WTC11 (cell line): ENCODE results near the gene AFP. TPM values are rescaled to one million over a fixed set of nuclear protein-coding genes. Genes with fewer than 3 reads are reported as not detected.

Experiments
- ATAC-seq: fragments of 200-7000 bp; cut with Tn5 transposase; 2 replicates; pipeline ENCODE4 v1.10.0; 2021; ENCODE audit warnings: mild to moderate bottlenecking, moderate library complexity
- CTCF ChIA-PET: fragments of 300-600 bp; sonication (Branson Sonifier 250); formaldehyde crosslinking; loops from one replicate; lab custom pipeline; 2021; ENCODE audit warnings: antibody characterized with exemption; lab: Charles Lee
- POLR2A ChIA-PET: fragments of 350-600 bp; sonication (Branson Sonifier 250); formaldehyde crosslinking; loops from one replicate; lab custom pipeline; 2021; ENCODE audit warnings: antibody characterized with exemption; lab: Charles Lee
- DNase-seq: peaks from one replicate; pipeline ENCODE4 v3.0.0; 2021; ENCODE audit warnings: low spot score
- H3K27ac Mint-ChIP-seq: 2 replicates; pipeline ENCODE4 v1.8.0; 2021; ENCODE audit warnings: mixed read lengths
- H3K27me3 Mint-ChIP-seq: 2 replicates; pipeline ENCODE4 v1.8.0; 2021; ENCODE audit warnings: low read depth, mild to moderate bottlenecking, moderate library complexity, mixed read lengths
- H3K36me3 Mint-ChIP-seq: 2 replicates; pipeline ENCODE4 v1.8.0; 2021; ENCODE audit warnings: mixed read lengths
- H3K4me1 Mint-ChIP-seq: 2 replicates; pipeline ENCODE4 v1.8.0; 2022; ENCODE audit warnings: mixed read lengths
- H3K4me3 Mint-ChIP-seq: 2 replicates; pipeline ENCODE4 v1.8.0; 2021; ENCODE audit warnings: mild to moderate bottlenecking, moderate library complexity, mixed read lengths
- H3K9me3 Mint-ChIP-seq: 2 replicates; pipeline ENCODE4 v1.8.0; 2021; ENCODE audit warnings: mixed read lengths
- AR ChIP-seq: fragments of 250-450 bp; sonication (Bioruptor Pico); IDR thresholded peaks from 2 replicates; pipeline ENCODE4 v1.9.0; 2021; ENCODE audit warnings: mild to moderate bottlenecking
- CBFB ChIP-seq: sonication (generic); formaldehyde crosslinking; IDR thresholded peaks from 2 replicates; pipeline ENCODE4 v1.8.1; 2022; ENCODE audit warnings: mild to moderate bottlenecking, low read depth, missing genetic modification reagents
- CTCF ChIP-seq: fragments of 200-600 bp; IDR thresholded peaks from 2 replicates; pipeline ENCODE4 v1.8.0; 2022; ENCODE audit warnings: antibody characterized with exemption
- E2F4 ChIP-seq: sonication (generic); formaldehyde crosslinking; IDR thresholded peaks from 2 replicates; pipeline ENCODE4 v1.8.1; 2022; ENCODE audit warnings: low read depth, mild to moderate bottlenecking, moderate library complexity, missing genetic modification reagents, borderline replicate concordance
- EMX1 ChIP-seq: fragments of 250-450 bp; sonication (Bioruptor Pico); IDR thresholded peaks from 2 replicates; pipeline ENCODE4 v1.8.0; 2021; ENCODE audit warnings: mild to moderate bottlenecking
- FOXJ3 ChIP-seq: sonication (generic); formaldehyde crosslinking; IDR thresholded peaks from 2 replicates; pipeline ENCODE4 v1.9.0; 2021; ENCODE audit warnings: missing genetic modification reagents, mild to moderate bottlenecking, borderline replicate concordance
- FOXP1 ChIP-seq: sonication (generic); formaldehyde crosslinking; IDR thresholded peaks from 2 replicates; pipeline ENCODE4 v1.8.0; 2022; ENCODE audit warnings: missing genetic modification reagents, mild to moderate bottlenecking, moderate library complexity, borderline replicate concordance
- IRF2 ChIP-seq: sonication (generic); formaldehyde crosslinking; IDR thresholded peaks from 2 replicates; pipeline ENCODE4 v1.8.0; 2022; ENCODE audit warnings: low read depth, missing genetic modification reagents, borderline replicate concordance
- JUN ChIP-seq: sonication (generic); formaldehyde crosslinking; IDR thresholded peaks from 2 replicates; pipeline ENCODE4 v1.8.0; 2023; ENCODE audit warnings: mild to moderate bottlenecking, missing genetic modification reagents
- NFYB ChIP-seq: sonication (generic); formaldehyde crosslinking; conservative IDR thresholded peaks from 2 replicates; pipeline ENCODE4 v1.8.0; 2022; ENCODE audit warnings: low read depth, missing genetic modification reagents
- NR3C1 ChIP-seq: sonication (generic); formaldehyde crosslinking; conservative IDR thresholded peaks from 2 replicates; pipeline ENCODE4 v1.8.1; 2023; ENCODE audit warnings: low read depth, mild to moderate bottlenecking, missing genetic modification reagents
- OVOL2 ChIP-seq: fragments of 250-450 bp; sonication (Bioruptor Pico); IDR thresholded peaks from 2 replicates; pipeline ENCODE4 v1.9.0; 2021; ENCODE audit warnings: mild to moderate bottlenecking, borderline replicate concordance
- TEAD1 ChIP-seq: sonication (generic); formaldehyde crosslinking; IDR thresholded peaks from 2 replicates; pipeline ENCODE4 v1.8.0; 2022; ENCODE audit warnings: mild to moderate bottlenecking, missing genetic modification reagents
- TEAD4 ChIP-seq: sonication (generic); formaldehyde crosslinking; IDR thresholded peaks from 2 replicates; pipeline ENCODE4 v1.8.0; 2022; ENCODE audit warnings: mild to moderate bottlenecking, missing genetic modification reagents
- USF1 ChIP-seq: sonication (generic); formaldehyde crosslinking; IDR thresholded peaks from 2 replicates; pipeline ENCODE4 v1.8.0; 2022; ENCODE audit warnings: mild to moderate bottlenecking, missing genetic modification reagents
- ZNF263 ChIP-seq: sonication (generic); formaldehyde crosslinking; IDR thresholded peaks from 2 replicates; pipeline ENCODE4 v1.8.1; 2022; ENCODE audit warnings: low read depth, mild to moderate bottlenecking, moderate library complexity, missing genetic modification reagents
- ZNF416 ChIP-seq: fragments of 250-450 bp; sonication (Bioruptor Pico); IDR thresholded peaks from 2 replicates; pipeline ENCODE4 v1.9.0; 2021; ENCODE audit warnings: mild to moderate bottlenecking, inconsistent platforms
- total RNA-seq: library from RNA; stranded (reverse); gene quantifications from 3 replicates; pipeline ENCODE4 v1.2.3, GENCODE V29; 2021
- TF ChIP-seq, protein P1 (sequence below): sonication (generic); formaldehyde crosslinking; IDR thresholded peaks from 2 replicates; pipeline ENCODE4 v1.8.0; 2022; ENCODE audit warnings: mild to moderate bottlenecking, missing genetic modification reagents
- TF ChIP-seq, protein P2 (sequence below): fragments of 250-450 bp; sonication (Bioruptor Pico); IDR thresholded peaks from 2 replicates; pipeline ENCODE4 v1.9.0; 2021; ENCODE audit warnings: moderate library complexity, mild to moderate bottlenecking, inconsistent platforms, borderline replicate concordance

The AFP gene
- total RNA-seq, 1 experiment from 2014 or later, result 1.8 TPM

DNA sequence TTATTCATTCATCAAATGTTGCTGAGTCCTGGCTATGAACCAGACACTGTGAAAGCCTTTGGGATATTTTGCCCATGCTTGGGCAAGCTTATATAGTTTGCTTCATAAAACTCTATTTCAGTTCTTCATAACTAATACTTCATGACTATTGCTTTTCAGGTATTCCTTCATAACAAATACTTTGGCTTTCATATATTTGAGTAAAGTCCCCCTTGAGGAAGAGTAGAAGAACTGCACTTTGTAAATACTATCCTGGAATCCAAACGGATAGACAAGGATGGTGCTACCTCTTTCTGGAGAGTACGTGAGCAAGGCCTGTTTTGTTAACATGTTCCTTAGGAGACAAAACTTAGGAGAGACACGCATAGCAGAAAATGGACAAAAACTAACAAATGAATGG is 1.7 kb upstream of the AFP start:
- TF ChIP-seq CTCF, result peak; percentile 55
- TF ChIP-seq NFYB (CRISPR knock-in tag), result no peak
- no peak overlapping the region for H3K27ac Mint-ChIP-seq
- no peak for DNase-seq
- H3K4me1 Mint-ChIP-seq, result no peaks in the 10 kb centered on the region
- POLR2A ChIA-PET, result no interaction called here
- no peaks in the 10 kb centered on the region for H3K9me3 Mint-ChIP-seq
- H3K4me3 Mint-ChIP-seq, result no peak overlapping the region
- CTCF ChIA-PET, result interaction anchor here (0.9 to 1.8 kb wide), 2 partner anchors 12 to 93 kb away, joined by 5 to 6 read pairs; no protein-coding TSS in a partner anchor
- no peaks in the 10 kb centered on the region for H3K36me3 Mint-ChIP-seq
- peak; percentile 91 for ATAC-seq
- H3K27me3 Mint-ChIP-seq, result no peaks in the 10 kb centered on the region

DNA sequence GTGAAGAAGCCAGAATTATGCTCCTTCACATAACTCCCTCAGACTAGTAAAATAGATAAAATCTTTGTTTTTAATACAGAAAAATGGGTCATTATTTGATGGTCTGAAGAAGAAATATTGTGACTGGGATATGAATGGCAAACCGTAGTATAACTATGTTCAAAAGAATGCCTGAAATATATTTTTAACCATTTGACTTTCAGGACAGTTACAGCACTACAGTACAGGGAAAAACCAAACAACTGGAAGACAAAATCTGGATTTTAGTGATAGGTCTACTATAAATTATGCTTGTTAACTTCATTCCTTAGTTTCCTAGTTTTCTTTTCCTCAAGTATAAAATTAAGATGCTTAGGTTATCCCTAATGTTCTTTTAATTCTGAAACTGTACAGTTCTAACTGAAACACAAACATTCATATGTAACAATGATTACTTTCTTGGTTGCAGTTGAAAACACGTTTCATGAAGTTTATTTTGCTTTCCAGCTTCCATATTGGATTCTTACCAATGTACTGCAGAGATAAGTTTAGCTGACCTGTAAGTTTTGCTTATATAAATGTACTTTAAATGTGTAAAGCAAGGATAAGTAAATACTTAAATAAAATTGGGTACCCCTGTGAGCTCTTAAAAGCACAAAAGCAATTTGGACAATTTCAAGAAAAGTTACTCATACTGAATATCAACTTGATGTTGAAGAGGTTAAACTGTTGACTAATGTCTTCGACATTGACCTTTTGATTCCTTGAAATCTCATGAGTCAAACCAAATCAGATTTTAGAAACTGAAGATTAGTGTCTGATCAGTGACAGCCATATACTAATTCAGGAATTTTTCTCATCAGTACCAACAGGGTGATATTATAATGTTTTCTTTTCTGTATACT is 895 bp downstream of the AFP start:
- Mint-ChIP-seq H3K27ac (no peak overlapping the region), H3K4me1 (no peaks in the 10 kb centered on the region), H3K36me3 (no peaks in the 10 kb centered on the region), H3K9me3 (no peaks in the 10 kb centered on the region), H3K4me3 (no peak overlapping the region), H3K27me3 (no peaks in the 10 kb centered on the region)
- no peak for ATAC-seq
- DNase-seq, result no peak
- TF ChIP-seq OVOL2 (CRISPR knock-in tag) (no peak), TEAD4 (CRISPR knock-in tag) (no peak), NR3C1 (CRISPR knock-in tag) (no peak), IRF2 (no peak), FOXJ3 (CRISPR knock-in tag) (no peak), CBFB (CRISPR knock-in tag) (no peak), ZNF416 (no peak), USF1 (CRISPR knock-in tag) (no peak), EMX1 (CRISPR knock-in tag) (no peak), E2F4 (CRISPR knock-in tag) (no peak), JUN (CRISPR knock-in tag) (no peak), AR (CRISPR knock-in tag) (no peak), ZNF263 (CRISPR knock-in tag) (no peak), FOXP1 (CRISPR knock-in tag) (no peak), TEAD1 (CRISPR knock-in tag) (no peak)
- TF ChIP-seq, protein P1, sequence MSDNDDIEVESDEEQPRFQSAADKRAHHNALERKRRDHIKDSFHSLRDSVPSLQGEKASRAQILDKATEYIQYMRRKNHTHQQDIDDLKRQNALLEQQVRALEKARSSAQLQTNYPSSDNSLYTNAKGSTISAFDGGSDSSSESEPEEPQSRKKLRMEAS (CRISPR knock-in tag), result no peak
- TF ChIP-seq, protein P2, sequence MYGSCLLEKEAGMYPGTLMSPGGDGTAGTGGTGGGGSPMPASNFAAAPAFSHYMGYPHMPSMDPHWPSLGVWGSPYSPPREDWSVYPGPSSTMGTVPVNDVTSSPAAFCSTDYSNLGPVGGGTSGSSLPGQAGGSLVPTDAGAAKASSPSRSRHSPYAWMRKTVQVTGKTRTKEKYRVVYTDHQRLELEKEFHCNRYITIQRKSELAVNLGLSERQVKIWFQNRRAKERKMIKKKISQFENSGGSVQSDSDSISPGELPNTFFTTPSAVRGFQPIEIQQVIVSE (CRISPR knock-in tag), result no peak
- CTCF ChIA-PET, result interaction anchor here (1.0 to 2.3 kb wide), 2 partner anchors 8 to 9 kb away, joined by 4 to 8 read pairs; no protein-coding TSS in a partner anchor
- POLR2A ChIA-PET, result no interaction called here
